IMR-90 (cell line): ENCODE data around the gene GK. TPM values are rescaled to one million over a fixed set of nuclear protein-coding genes. Genes with fewer than 3 reads are reported as not detected.

ENCODE experiments used
- ATAC-seq: fragments of 200-7000 bp; cut with Tn5 transposase; 2 replicates; pipeline ENCODE4 v1.9.1; 2020; ENCODE audit warnings: low read depth, mild to moderate bottlenecking, moderate library complexity
- BruUV-seq: library from RNA; stranded (reverse); fragments of 400-500 nt; replicated peaks from 2 replicates; lab custom pipeline; 2021; lab: Mats Ljungman, UMichigan
- CTCF ChIA-PET: fragments of 300-600 bp; formaldehyde crosslinking; extraction: SDS; loops from one replicate; lab custom pipeline; 2021; ENCODE audit warnings: antibody characterized with exemption; lab: Yijun Ruan, JAX
- POLR2A ChIA-PET: fragments of 300-600 bp; sonication (Branson Sonifier 250); formaldehyde crosslinking; loops from one replicate; lab custom pipeline; 2022; ENCODE audit warnings: antibody characterized with exemption; ENCODE audit not compliant: unreplicated experiment; lab: Charles Lee
- DNase-seq: peaks from one replicate; pipeline ENCODE4 v3.0.0; 2013
- H2AFZ ChIP-seq: replicated peaks from 2 replicates; pipeline ENCODE3; 2013; ENCODE audit warnings: low read length, mild to moderate bottlenecking; ENCODE audit not compliant: poor library complexity
- H2AK5ac ChIP-seq: 2 replicates; pipeline ENCODE4 v1.6.1; 2013; ENCODE audit warnings: low read depth, low read length, inconsistent platforms
- H2AK9ac ChIP-seq: replicated peaks from 2 replicates; pipeline ENCODE3; 2013; ENCODE audit warnings: mild to moderate bottlenecking, low read depth, low read length, moderate library complexity; ENCODE audit not compliant: poor library complexity
- H2BK120ac ChIP-seq: 2 replicates; pipeline ENCODE4 v1.6.1; 2013; ENCODE audit warnings: low read depth, low read length, inconsistent platforms
- H2BK15ac ChIP-seq: 3 replicates; pipeline ENCODE4 v1.6.1; 2013; ENCODE audit warnings: low read depth, low read length, inconsistent platforms
- H2BK20ac ChIP-seq: 2 replicates; pipeline ENCODE4 v1.6.1; 2013; ENCODE audit warnings: low read depth, mild to moderate bottlenecking, inconsistent platforms, low read length, moderate library complexity
- H2BK5ac ChIP-seq: 2 replicates; pipeline ENCODE4 v1.6.1; 2013; ENCODE audit warnings: mild to moderate bottlenecking, low read depth, low read length, inconsistent platforms; ENCODE audit not compliant: poor library complexity, severe bottlenecking
- H3K14ac ChIP-seq: replicated peaks from 2 replicates; pipeline ENCODE4 v1.6.1; 2013; ENCODE audit warnings: low read depth, low read length, inconsistent platforms
- H3K18ac ChIP-seq: 2 replicates; pipeline ENCODE4 v1.6.1; 2013; ENCODE audit warnings: low read depth, low read length, control low read depth
- H3K23ac ChIP-seq: 2 replicates; pipeline ENCODE4 v1.6.1; 2013; ENCODE audit warnings: low read depth, low read length, inconsistent platforms
- H3K27ac ChIP-seq: 2 replicates; pipeline ENCODE4 v1.5.1; 2013; ENCODE audit warnings: mild to moderate bottlenecking, control low read depth, low read length; ENCODE audit not compliant: insufficient read depth
- H3K27me3 ChIP-seq: 2 replicates; pipeline ENCODE4 v1.6.1; 2013; ENCODE audit warnings: low read length; ENCODE audit not compliant: control insufficient read depth, insufficient read depth
- H3K36me3 ChIP-seq: 2 replicates; pipeline ENCODE4 v1.6.1; 2013; ENCODE audit warnings: low read length, mixed read lengths; ENCODE audit not compliant: control insufficient read depth, insufficient read depth
- H3K4ac ChIP-seq: 2 replicates; pipeline ENCODE4 v1.6.1; 2013; ENCODE audit warnings: low read depth, low read length, inconsistent platforms
- H3K4me1 ChIP-seq: 2 replicates; pipeline ENCODE4 v1.6.1; 2013; ENCODE audit warnings: low read length, mixed read lengths; ENCODE audit not compliant: control insufficient read depth, insufficient read depth
- H3K4me2 ChIP-seq: 2 replicates; pipeline ENCODE4 v1.6.1; 2013; ENCODE audit warnings: low read depth, mild to moderate bottlenecking, control low read depth, low read length, moderate library complexity
- H3K4me3 ChIP-seq: 2 replicates; pipeline ENCODE4 v1.5.1; 2013; ENCODE audit warnings: low read depth, mild to moderate bottlenecking, control low read depth, low read length, moderate library complexity; ENCODE audit not compliant: insufficient read depth
- H3K56ac ChIP-seq: 2 replicates; pipeline ENCODE4 v1.6.1; 2013; ENCODE audit warnings: low read length, inconsistent platforms; ENCODE audit not compliant: insufficient read depth; ENCODE audit errors: extremely low read depth
- H3K79me1 ChIP-seq, 2 experiments: 2 replicates each; pipeline ENCODE4 v1.6.1; 2013; ENCODE audit warnings: low read length in 2 of 2, inconsistent platforms in 1 of 2, low read depth in 1 of 2
- H3K9ac ChIP-seq: 2 replicates; pipeline ENCODE4 v1.6.1; 2013; ENCODE audit warnings: low read depth, low read length, control low read depth
- H3K9me1 ChIP-seq: 2 replicates; pipeline ENCODE4 v1.6.1; 2013; ENCODE audit warnings: low read length, inconsistent platforms; ENCODE audit not compliant: insufficient read depth
- H3K9me3 ChIP-seq: 2 replicates; pipeline ENCODE4 v1.6.1; 2013; ENCODE audit warnings: low read length; ENCODE audit not compliant: control insufficient read depth, insufficient read depth
- H4K20me1 ChIP-seq: 2 replicates; pipeline ENCODE4 v1.6.1; 2013; ENCODE audit warnings: low read length, inconsistent platforms; ENCODE audit not compliant: insufficient read depth
- H4K5ac ChIP-seq: 2 replicates; pipeline ENCODE4 v1.6.1; 2013; ENCODE audit warnings: mild to moderate bottlenecking, low read depth, low read length, control low read depth
- H4K8ac ChIP-seq, 2 experiments: 2 replicates each; pipeline ENCODE4 v1.6.1; 2013; ENCODE audit warnings: low read depth in 2 of 2, low read length in 2 of 2, control low read depth in 1 of 2, inconsistent platforms in 1 of 2
- H4K91ac ChIP-seq: 2 replicates; pipeline ENCODE4 v1.6.1; 2013; ENCODE audit warnings: low read depth, low read length, inconsistent platforms; ENCODE audit not compliant: insufficient read depth
- CEBPB ChIP-seq: IDR thresholded peaks from 2 replicates; pipeline ENCODE4 v1.6.1; 2012; ENCODE audit warnings: low read depth, low read length, improper control_type of control experiment
- MAZ ChIP-seq: IDR thresholded peaks from 2 replicates; pipeline ENCODE4 v1.6.1; 2012; ENCODE audit warnings: low read depth, mild to moderate bottlenecking, low read length, improper control_type of control experiment, moderate library complexity, borderline replicate concordance
- NFE2L2 ChIP-seq: fragments of 150-350 bp; IDR thresholded peaks from 2 replicates; pipeline ENCODE4 v1.6.1; 2016; ENCODE audit warnings: low read depth, mild to moderate bottlenecking, low read length
- SMC3 ChIP-seq: fragments of 150-350 bp; IDR thresholded peaks from 2 replicates; pipeline ENCODE4 v1.6.1; 2016; ENCODE audit warnings: low read depth, mild to moderate bottlenecking, antibody characterized with exemption, low read length, moderate library complexity
- USF2 ChIP-seq: fragments of 150-350 bp; IDR thresholded peaks from 2 replicates; pipeline ENCODE4 v1.6.1; 2017; ENCODE audit warnings: mild to moderate bottlenecking, antibody characterized with exemption, low read length, low read depth
- WGBS, 2 experiments: methylation state at CpG; one replicate each; pipeline versions ENCODE4 v1.1.5 to v1.1.7; 2013; ENCODE audit warnings: missing lambda C conversion rate in 2 of 2; ENCODE audit not compliant: insufficient read length in 1 of 2; ENCODE audit errors: extremely low coverage in 2 of 2; 5-methylcytosine and 5-hydroxymethylcytosine counted together
- dilution Hi-C: fragments of 300-500 bp; cut with HindIII; formaldehyde crosslinking; loops from one replicate; pipeline ENCODE4 v1.14.3; 2018; ENCODE audit warnings: low sequenced_read_pairs; ENCODE audit not compliant: unreplicated experiment
- in situ Hi-C: fragments of 300-500 bp; cut with MboI; formaldehyde crosslinking; loops from 3 replicates; pipeline ENCODE4 v1.14.3; 2019; ENCODE audit warnings: low sequenced_read_pairs, inconsistent platforms, mixed read lengths
- intact Hi-C: fragments of 100-400 bp; cut with micrococcal nuclease; formaldehyde crosslinking; loops from 2 replicates; pipeline ENCODE4 v1.10.0; 2022
- polyA plus RNA-seq, 3 experiments: library from polyadenylated mRNA; depleted of rRNA; stranded (reverse); fragments of >200 nt; gene quantifications; 2 replicates each; pipeline ENCODE4 v1.2.3, GENCODE V29; 2012; ENCODE audit warnings: low replicate concordance in 1 of 3
- total RNA-seq: library from RNA; depleted of rRNA; stranded (reverse); fragments of >200 nt; gene quantifications from 2 replicates; pipeline ENCODE4 v1.2.3, GENCODE V29; 2012

GK gene
- total and polyA plus RNA-seq, 2 of the 4 experiments (the other 2 are of a cell fraction), result 7.6 to 9.3 TPM

- H3K4ac ChIP-seq, result no peak overlapping the region
- H3K27me3 ChIP-seq, result no peaks in the 10 kb centered on the region
- no peak overlapping the region for H3K9ac ChIP-seq
- no peak for ATAC-seq
- no peak overlapping the region for H2BK15ac ChIP-seq
- H3K9me3 ChIP-seq, result no peaks in the 10 kb centered on the region; the same call in 1 of the 2 replicates
- H2AK9ac ChIP-seq, result no peak overlapping the region
- H2BK20ac ChIP-seq, result no peak overlapping the region
- intact Hi-C loops (no loop called here), dilution Hi-C loops (no loop called here), in situ Hi-C loops (no loop called here)
- WGBS, 2 experiments, result no CpG with 5 or more reads among the region's 3 CpGs
- no peak overlapping the region for H4K91ac ChIP-seq
- no peak overlapping the region for H3K18ac ChIP-seq
- H4K5ac ChIP-seq, result no peak overlapping the region
- no peak overlapping the region for H3K27ac ChIP-seq
- no peak for DNase-seq
- ChIA-PET CTCF (no interaction called here), POLR2A (no interaction called here)
- no peak overlapping the region for H4K8ac ChIP-seq
- BruUV-seq, result no TSS peak
- no peak overlapping the region for H2AK5ac ChIP-seq
- no peaks in the 10 kb centered on the region for H3K36me3 ChIP-seq
- H3K23ac ChIP-seq, result no peak overlapping the region
- H2BK5ac ChIP-seq, result no peak overlapping the region
- no peak overlapping the region for H3K56ac ChIP-seq
- H3K9me1 ChIP-seq, result no peaks in the 10 kb centered on the region
- no peak for TF ChIP-seq CEBPB
- no peak for TF ChIP-seq USF2
- no peak for TF ChIP-seq SMC3
- no peak for TF ChIP-seq MAZ
- no peak for TF ChIP-seq NFE2L2
- no peak overlapping the region for H2AFZ ChIP-seq
- H3K14ac ChIP-seq, result no peak overlapping the region
- H2BK120ac ChIP-seq, result no peak overlapping the region
- no peak overlapping the region for H3K4me2 ChIP-seq
- no peak overlapping the region for H3K4me3 ChIP-seq
- no peaks in the 10 kb centered on the region for H4K20me1 ChIP-seq
- no peaks in the 10 kb centered on the region for H3K79me1 ChIP-seq
- no peaks in the 10 kb centered on the region for H3K4me1 ChIP-seq
These were observed 98.3 kb downstream of the GK start for GRCh38 chrX:30751497-30751896.
